ENCODE data around the gene NT5DC3. TPM values are rescaled to one million over a fixed set of nuclear protein-coding genes. Genes with fewer than 3 reads are reported as not detected.
A peak's percentile ranks its signal among the peaks of the same experiment; 100 is the strongest.

NT5DC3 gene
- total RNA-seq, 3 donors from 2014 or later: 3.8 to 19.9 (median 12.5) TPM

GRCh38 chr12:103748002-103748401 lies 93.0 kb downstream of the NT5DC3 start:
- Histone ChIP-seq H3K27me3 (no peaks in the 10 kb centered on the region), H3K9me3 (no peaks in the 10 kb centered on the region), H3K4me1 (no peaks in the 10 kb centered on the region), H3K36me3 (no peaks in the 10 kb centered on the region), H3K4me3 (no peak overlapping the region), H3K27ac (no peak overlapping the region)
- DNase-seq (ENCODE audit: low spot score in 2 of 2): no peak
- intact Hi-C loops (cut with DNase I; ENCODE audit: low total_unique reads): no loop called here
- no peak for TF ChIP-seq POLR2A (IDR thresholded peaks at IDR 0.05)
- no peak for TF ChIP-seq POLR2AphosphoS5 (IDR thresholded peaks at IDR 0.05)
- TF ChIP-seq, protein P1, sequence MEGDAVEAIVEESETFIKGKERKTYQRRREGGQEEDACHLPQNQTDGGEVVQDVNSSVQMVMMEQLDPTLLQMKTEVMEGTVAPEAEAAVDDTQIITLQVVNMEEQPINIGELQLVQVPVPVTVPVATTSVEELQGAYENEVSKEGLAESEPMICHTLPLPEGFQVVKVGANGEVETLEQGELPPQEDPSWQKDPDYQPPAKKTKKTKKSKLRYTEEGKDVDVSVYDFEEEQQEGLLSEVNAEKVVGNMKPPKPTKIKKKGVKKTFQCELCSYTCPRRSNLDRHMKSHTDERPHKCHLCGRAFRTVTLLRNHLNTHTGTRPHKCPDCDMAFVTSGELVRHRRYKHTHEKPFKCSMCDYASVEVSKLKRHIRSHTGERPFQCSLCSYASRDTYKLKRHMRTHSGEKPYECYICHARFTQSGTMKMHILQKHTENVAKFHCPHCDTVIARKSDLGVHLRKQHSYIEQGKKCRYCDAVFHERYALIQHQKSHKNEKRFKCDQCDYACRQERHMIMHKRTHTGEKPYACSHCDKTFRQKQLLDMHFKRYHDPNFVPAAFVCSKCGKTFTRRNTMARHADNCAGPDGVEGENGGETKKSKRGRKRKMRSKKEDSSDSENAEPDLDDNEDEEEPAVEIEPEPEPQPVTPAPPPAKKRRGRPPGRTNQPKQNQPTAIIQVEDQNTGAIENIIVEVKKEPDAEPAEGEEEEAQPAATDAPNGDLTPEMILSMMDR (IDR thresholded peaks at IDR 0.05): no peak

DNA sequence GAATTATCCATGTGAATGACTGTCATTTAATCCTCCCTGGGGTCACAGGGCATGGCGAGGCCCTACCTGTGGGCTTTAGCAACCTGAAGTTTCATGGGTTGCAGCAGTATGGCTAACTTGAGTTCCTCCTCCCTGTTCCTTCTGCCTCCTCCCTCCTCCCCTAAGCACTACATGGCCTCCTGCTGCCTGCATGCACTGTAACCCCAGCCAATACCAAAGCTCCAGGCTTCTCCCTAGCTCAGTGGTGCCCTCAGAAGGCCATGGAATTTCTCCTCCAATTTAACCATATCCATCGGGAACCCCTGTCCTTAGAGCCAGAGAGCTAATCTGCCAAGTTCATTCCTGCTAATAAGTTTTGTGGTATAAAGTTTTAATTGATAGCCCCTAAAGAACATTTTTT lies 95.1 kb downstream of the NT5DC3 start:
- Histone ChIP-seq H3K36me3 (no peaks in the 10 kb centered on the region), H3K4me3 (no peak overlapping the region), H3K27ac (no peak overlapping the region), H3K27me3 (no peaks in the 10 kb centered on the region), H3K4me1 (peaks cover 0 to 3% of the 10 kb centered on the region in 2 donors), H3K9me3 (no peaks in the 10 kb centered on the region)
- DNase-seq (ENCODE audit: low spot score in 2 of 2): no peak
- intact Hi-C loops (cut with DNase I; ENCODE audit: low total_unique reads): no loop called here
- TF ChIP-seq POLR2A (IDR thresholded peaks at IDR 0.05) (no peak), POLR2AphosphoS5 (IDR thresholded peaks at IDR 0.05) (no peak)
- TF ChIP-seq, protein P1 (IDR thresholded peaks at IDR 0.05): no peak

DNA sequence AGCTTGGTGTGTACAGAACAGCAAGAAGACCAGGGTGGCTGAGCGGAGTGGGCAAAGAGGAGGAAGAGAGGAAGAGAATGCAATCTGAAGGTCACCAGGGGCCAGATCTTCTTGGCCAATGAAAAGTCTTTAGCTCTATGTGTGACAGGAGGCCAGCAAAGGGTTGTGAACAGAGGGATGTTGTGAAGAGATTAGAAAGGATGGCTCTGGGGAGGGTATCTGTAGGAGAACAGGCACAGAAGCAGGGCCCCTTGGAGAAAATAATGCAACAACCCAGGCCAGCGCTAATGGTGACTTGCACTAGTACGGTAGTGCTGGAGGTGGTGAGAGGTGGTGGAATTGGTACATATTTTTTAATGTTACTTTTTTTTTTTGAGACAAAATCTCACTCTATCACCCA lies 97.2 kb downstream of the NT5DC3 start:
- intact Hi-C loops (cut with DNase I; ENCODE audit: low total_unique reads): no loop called here
- Histone ChIP-seq H3K27ac (no peak overlapping the region), H3K9me3 (no peaks in the 10 kb centered on the region), H3K4me1 (peaks cover 0 to 3% of the 10 kb centered on the region in 2 donors), H3K4me3 (no peak overlapping the region), H3K27me3 (no peaks in the 10 kb centered on the region), H3K36me3 (no peaks in the 10 kb centered on the region)
- no peak for DNase-seq (ENCODE audit: low spot score in 2 of 2)
- TF ChIP-seq, protein P1 (IDR thresholded peaks at IDR 0.05): no peak
- TF ChIP-seq POLR2AphosphoS5 (IDR thresholded peaks at IDR 0.05): no peak
- TF ChIP-seq POLR2A (IDR thresholded peaks at IDR 0.05): no peak

DNA sequence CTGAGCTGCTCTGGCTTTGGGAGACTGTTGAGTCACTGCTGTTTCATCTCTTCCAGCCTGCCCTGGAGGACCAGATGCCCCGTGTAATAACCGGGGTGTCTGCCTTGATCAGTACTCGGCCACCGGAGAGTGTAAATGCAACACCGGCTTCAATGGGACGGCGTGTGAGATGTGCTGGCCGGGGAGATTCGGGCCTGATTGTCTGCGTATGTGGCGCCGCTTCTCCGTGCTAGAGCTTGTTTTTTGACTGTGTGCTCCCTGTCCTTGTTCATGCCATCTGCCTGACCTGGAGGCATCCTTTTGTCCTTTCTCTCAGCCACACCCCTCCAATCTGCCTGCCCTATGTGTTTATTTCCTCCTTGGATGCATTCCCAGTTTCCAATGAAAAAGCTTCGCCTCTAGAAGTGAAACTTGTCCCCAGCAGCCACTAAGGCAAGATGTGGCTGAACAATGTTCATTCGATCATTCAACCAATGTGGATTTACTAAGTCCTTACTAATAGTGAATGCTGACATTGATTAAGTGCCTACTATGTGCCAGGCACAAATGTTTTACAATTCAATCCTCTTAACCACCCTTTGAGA lies 98.6 kb downstream of the NT5DC3 start:
- Histone ChIP-seq H3K27ac (peak overlapping the region; percentile 78 to 87), H3K27me3 (no peaks in the 10 kb centered on the region), H3K36me3 (no peaks in the 10 kb centered on the region), H3K9me3 (no peaks in the 10 kb centered on the region), H3K4me3 (peak overlapping the region in 1 of 3 donors; percentile 55), H3K4me1 (peaks cover 0 to 3% of the 10 kb centered on the region in 2 donors)
- intact Hi-C loops (cut with DNase I; ENCODE audit: low total_unique reads): no loop called here
- DNase-seq (ENCODE audit: low spot score in 2 of 2): peak in 1 of 2 donors; percentile 67
- TF ChIP-seq POLR2A (IDR thresholded peaks at IDR 0.05) (no peak), POLR2AphosphoS5 (IDR thresholded peaks at IDR 0.05) (no peak)
- TF ChIP-seq, protein P1 (IDR thresholded peaks at IDR 0.05): no peak

GRCh38 chr12:103737881-103738280 lies 103.2 kb downstream of the NT5DC3 start:
- intact Hi-C loops (cut with DNase I; ENCODE audit: low total_unique reads): no loop called here

More at GRCh38 chr12:103737881-103738280, 103.2 kb downstream of the NT5DC3 start:
- H3K9me3 ChIP-seq: no peaks in the 10 kb centered on the region
- no peak overlapping the region for H3K4me3 ChIP-seq
- DNase-seq (ENCODE audit: low spot score in 2 of 2): no peak
- H3K27ac ChIP-seq: no peak overlapping the region
- no peaks in the 10 kb centered on the region for H3K27me3 ChIP-seq
- H3K36me3 ChIP-seq: no peaks in the 10 kb centered on the region
- peaks cover 0 to 3% of the 10 kb centered on the region in 2 donors for H3K4me1 ChIP-seq
- TF ChIP-seq POLR2AphosphoS5 (IDR thresholded peaks at IDR 0.05) (no peak), POLR2A (IDR thresholded peaks at IDR 0.05) (no peak)
- TF ChIP-seq, protein P1 (IDR thresholded peaks at IDR 0.05): no peak

Measured in breast epithelium (tissue), 4 donors.